AG10803 (cell line): ENCODE data around the gene URM1.

Source experiments
- DNase-seq: peaks from one replicate; pipeline ENCODE4 v3.0.0; 2010; ENCODE audit warnings: low read depth
- H3K4me3 ChIP-seq: 2 replicates; pipeline ENCODE4 v1.5.1; 2011; ENCODE audit warnings: mild to moderate bottlenecking, low read length, control low read depth
- CTCF ChIP-seq: conservative IDR thresholded peaks from 2 replicates; pipeline ENCODE4 v1.5.1; 2011; ENCODE audit warnings: mild to moderate bottlenecking, low read length, control low read depth, inconsistent platforms

The URM1 gene

GRCh38 chr9:128362774-128363173, 8.4 kb upstream of the URM1 start:
- DNase-seq: no peak
- H3K4me3 ChIP-seq: no peak overlapping the region
- no peak for TF ChIP-seq CTCF

DNA sequence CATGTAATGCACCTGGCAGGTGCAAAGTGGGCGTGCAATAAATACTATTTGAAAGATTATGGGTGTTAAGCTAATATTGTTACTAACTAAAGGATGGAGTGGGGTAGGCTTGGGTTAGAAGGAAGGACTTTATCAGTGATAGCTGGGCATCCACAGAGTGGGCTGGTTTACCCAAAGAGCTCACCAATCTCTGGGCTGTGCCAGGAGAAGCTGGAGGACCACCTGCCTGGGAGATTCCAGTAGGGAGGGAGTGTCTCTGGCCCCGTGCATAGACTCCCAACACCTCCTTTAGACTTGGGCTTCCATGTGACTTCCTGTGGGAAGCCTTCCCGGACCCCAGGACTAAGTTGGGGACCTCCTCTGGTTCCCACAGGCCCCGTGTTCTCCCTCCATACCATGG, 5.6 kb upstream of the URM1 start:
- no peak overlapping the region for H3K4me3 ChIP-seq
- no peak for DNase-seq
- TF ChIP-seq CTCF: no peak

GRCh38 chr9:128369024-128369706, 2.0 kb upstream of the URM1 start:
- H3K4me3 ChIP-seq: no peak overlapping the region
- DNase-seq: no peak
- no peak for TF ChIP-seq CTCF

DNA sequence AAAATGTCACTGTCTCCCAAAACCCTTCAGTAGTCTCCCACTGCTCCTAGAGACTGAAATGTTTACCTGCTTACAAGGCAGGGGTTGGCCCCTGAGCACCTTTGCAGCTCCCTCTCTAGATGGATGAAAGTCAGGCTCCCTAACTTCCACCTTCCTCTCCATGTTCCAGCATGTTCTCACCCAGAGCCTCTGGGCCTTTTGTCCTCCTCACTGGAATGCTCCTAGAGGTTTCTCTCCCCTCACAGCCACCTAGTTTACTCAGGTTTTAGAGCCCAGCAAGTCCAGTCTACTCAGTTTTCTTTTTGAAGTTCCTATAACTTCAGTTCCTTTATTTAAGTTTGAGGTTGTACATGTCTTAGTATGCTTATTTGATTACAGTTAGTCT, 815 bp upstream of the URM1 start:
- TF ChIP-seq CTCF: no peak
- DNase-seq: no peak
- peak overlapping the region; percentile 99 for H3K4me3 ChIP-seq

- H3K4me3 ChIP-seq: peak overlapping the region; percentile 99
- no peak for DNase-seq
- 0 out of 2 replicates have a peak, but pooled peaks have one; percentile 8 for TF ChIP-seq CTCF
Measured at GRCh38 chr9:128371630-128372117, 500 bp downstream of the URM1 start.

GRCh38 chr9:128372188-128372641, 1.0 kb downstream of the URM1 start:
- peak; percentile 25 for DNase-seq
- H3K4me3 ChIP-seq: peak overlapping the region; percentile 99
- no peak for TF ChIP-seq CTCF

DNA sequence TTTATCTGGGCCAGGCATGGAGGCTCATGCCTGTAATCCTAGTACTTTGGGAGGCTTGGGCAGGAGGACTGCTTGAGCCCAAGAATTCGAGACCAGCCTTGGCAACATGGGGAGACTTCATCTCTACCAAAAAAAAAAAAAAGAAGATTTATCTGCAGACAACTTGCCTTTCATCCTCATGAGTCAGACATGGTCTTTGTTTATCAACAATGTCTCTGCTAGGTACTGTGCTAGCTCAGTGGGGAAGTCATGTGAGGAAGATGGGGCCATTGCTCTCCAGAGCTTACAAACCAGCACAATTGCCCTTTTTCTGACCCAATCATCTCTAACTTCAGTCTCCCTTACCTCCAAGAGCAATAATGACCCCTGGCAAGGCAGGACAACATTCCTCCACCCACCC, 1.6 kb downstream of the URM1 start:
- no peak for DNase-seq
- peak overlapping the region; percentile 4 for H3K4me3 ChIP-seq
- TF ChIP-seq CTCF: no peak
